ENCODE measurements around the gene NXPH4. TPM values are rescaled to one million over a fixed set of nuclear protein-coding genes. Genes with fewer than 3 reads are reported as not detected.

NXPH4 gene
- polyA plus RNA-seq, 1 donor from 2014 or later: 0.53 TPM

DNA sequence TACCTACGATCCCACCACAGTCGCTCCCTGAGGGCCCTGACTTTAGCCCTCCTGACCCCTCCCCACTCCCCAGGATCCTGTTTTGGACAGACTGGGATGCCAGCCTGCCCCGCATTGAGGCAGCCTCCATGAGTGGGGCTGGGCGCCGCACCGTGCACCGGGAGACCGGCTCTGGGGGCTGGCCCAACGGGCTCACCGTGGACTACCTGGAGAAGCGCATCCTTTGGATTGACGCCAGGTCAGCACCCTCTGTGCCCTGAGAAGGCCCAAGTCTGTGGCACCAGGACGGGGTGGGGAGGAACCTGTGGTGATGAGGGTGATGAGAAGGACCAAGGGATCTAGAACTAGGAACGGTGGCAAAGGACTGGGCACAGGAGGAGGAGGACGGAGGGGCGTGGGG is 39.2 kb upstream of the NXPH4 start (continued):
- TF ChIP-seq, protein P1, sequence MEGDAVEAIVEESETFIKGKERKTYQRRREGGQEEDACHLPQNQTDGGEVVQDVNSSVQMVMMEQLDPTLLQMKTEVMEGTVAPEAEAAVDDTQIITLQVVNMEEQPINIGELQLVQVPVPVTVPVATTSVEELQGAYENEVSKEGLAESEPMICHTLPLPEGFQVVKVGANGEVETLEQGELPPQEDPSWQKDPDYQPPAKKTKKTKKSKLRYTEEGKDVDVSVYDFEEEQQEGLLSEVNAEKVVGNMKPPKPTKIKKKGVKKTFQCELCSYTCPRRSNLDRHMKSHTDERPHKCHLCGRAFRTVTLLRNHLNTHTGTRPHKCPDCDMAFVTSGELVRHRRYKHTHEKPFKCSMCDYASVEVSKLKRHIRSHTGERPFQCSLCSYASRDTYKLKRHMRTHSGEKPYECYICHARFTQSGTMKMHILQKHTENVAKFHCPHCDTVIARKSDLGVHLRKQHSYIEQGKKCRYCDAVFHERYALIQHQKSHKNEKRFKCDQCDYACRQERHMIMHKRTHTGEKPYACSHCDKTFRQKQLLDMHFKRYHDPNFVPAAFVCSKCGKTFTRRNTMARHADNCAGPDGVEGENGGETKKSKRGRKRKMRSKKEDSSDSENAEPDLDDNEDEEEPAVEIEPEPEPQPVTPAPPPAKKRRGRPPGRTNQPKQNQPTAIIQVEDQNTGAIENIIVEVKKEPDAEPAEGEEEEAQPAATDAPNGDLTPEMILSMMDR (IDR thresholded peaks at IDR 0.05; ENCODE audit: poor library complexity, severe bottlenecking): no peak

DNA sequence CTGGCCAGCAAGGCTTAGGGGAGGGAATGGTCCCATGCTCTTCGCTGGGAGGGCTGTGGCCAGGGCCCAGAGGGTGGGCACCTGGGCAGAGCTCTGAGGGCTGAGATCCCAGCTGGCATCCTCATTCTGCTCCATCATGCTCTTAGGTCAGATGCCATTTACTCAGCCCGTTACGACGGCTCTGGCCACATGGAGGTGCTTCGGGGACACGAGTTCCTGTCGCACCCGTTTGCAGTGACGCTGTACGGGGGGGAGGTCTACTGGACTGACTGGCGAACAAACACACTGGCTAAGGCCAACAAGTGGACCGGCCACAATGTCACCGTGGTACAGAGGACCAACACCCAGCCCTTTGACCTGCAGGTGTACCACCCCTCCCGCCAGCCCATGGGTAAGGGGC is 38.4 kb upstream of the NXPH4 start:
- Histone ChIP-seq H3K9ac (ENCODE audit: low read length) (no peak overlapping the region), H3F3A (ENCODE audit: insufficient read depth, low read length, poor library complexity, severe bottlenecking) (no peaks in the 10 kb centered on the region), H3K36me3 (ENCODE audit: insufficient read depth, low read length) (peaks cover 9% of the 10 kb centered on the region), H2AFZ (ENCODE audit: low read depth, low read length) (no peak overlapping the region), H3K4me3 (ENCODE audit: low read length) (no peak overlapping the region), H3K9me3 (ENCODE audit: low read length) (no peaks in the 10 kb centered on the region), H3K27ac (ENCODE audit: low read length) (no peak overlapping the region), H3K27me3 (ENCODE audit: insufficient read depth, low read depth, low read length) (no peaks in the 10 kb centered on the region), H3K79me2 (replicated peaks; ENCODE audit: insufficient read depth, low read length) (no peaks in the 10 kb centered on the region), H4K20me1 (ENCODE audit: insufficient read depth) (no peaks in the 10 kb centered on the region), H3K9me2 (ENCODE audit: insufficient read depth, low read length) (no peaks in the 10 kb centered on the region), H3K4me2 (ENCODE audit: low read length) (no peak overlapping the region)
- TF ChIP-seq EP300 (conservative IDR thresholded peaks at IDR 0.05; ENCODE audit: poor library complexity, severe bottlenecking) (no peak), EZH2 (IDR thresholded peaks at IDR 0.05; ENCODE audit: borderline replicate concordance, insufficient read depth, low read length, poor library complexity, severe bottlenecking) (no peak), MXI1 (conservative IDR thresholded peaks at IDR 0.05; ENCODE audit: poor library complexity, severe bottlenecking) (no peak), TAF1 (IDR thresholded peaks at IDR 0.05; ENCODE audit: low read depth) (no peak), SMC3 (conservative IDR thresholded peaks at IDR 0.05; ENCODE audit: poor library complexity) (no peak), POLR2AphosphoS5 (IDR thresholded peaks at IDR 0.05) (no peak), RAD21 (conservative IDR thresholded peaks at IDR 0.05) (no peak)
- TF ChIP-seq, protein P1 (IDR thresholded peaks at IDR 0.05; ENCODE audit: poor library complexity, severe bottlenecking): no peak
- TF ChIP-seq, protein P2, sequence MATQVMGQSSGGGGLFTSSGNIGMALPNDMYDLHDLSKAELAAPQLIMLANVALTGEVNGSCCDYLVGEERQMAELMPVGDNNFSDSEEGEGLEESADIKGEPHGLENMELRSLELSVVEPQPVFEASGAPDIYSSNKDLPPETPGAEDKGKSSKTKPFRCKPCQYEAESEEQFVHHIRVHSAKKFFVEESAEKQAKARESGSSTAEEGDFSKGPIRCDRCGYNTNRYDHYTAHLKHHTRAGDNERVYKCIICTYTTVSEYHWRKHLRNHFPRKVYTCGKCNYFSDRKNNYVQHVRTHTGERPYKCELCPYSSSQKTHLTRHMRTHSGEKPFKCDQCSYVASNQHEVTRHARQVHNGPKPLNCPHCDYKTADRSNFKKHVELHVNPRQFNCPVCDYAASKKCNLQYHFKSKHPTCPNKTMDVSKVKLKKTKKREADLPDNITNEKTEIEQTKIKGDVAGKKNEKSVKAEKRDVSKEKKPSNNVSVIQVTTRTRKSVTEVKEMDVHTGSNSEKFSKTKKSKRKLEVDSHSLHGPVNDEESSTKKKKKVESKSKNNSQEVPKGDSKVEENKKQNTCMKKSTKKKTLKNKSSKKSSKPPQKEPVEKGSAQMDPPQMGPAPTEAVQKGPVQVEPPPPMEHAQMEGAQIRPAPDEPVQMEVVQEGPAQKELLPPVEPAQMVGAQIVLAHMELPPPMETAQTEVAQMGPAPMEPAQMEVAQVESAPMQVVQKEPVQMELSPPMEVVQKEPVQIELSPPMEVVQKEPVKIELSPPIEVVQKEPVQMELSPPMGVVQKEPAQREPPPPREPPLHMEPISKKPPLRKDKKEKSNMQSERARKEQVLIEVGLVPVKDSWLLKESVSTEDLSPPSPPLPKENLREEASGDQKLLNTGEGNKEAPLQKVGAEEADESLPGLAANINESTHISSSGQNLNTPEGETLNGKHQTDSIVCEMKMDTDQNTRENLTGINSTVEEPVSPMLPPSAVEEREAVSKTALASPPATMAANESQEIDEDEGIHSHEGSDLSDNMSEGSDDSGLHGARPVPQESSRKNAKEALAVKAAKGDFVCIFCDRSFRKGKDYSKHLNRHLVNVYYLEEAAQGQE (IDR thresholded peaks at IDR 0.05; ENCODE audit: borderline replicate concordance): no peak

Data from neural cell (in vitro differentiated cells).